ENCODE data around the gene JARID2. TPM values are rescaled to one million over a fixed set of nuclear protein-coding genes. Genes with fewer than 3 reads are reported as not detected.

The JARID2 gene
- total and polyA plus RNA-seq, 2 of the 13 experiments (the other 11 are each of a cell fraction or from before 2014, with no cell fraction given): 7.5 to 10.3 TPM

- TF ChIP-seq ZNF652 (CRISPR knock-in tag; IDR thresholded peaks at IDR 0.05; ENCODE audit: borderline replicate concordance, low read depth): peak; percentile 75
- TF ChIP-seq AGO1 (IDR thresholded peaks at IDR 0.05; ENCODE audit: low read depth, low read length, poor library complexity, severe bottlenecking): peak; percentile 52
- TF ChIP-seq MZF1 (CRISPR knock-in tag; IDR thresholded peaks at IDR 0.05; ENCODE audit: borderline replicate concordance): no peak
- 0 out of 2 replicates have a peak, but pooled peaks have one; percentile 31 for TF ChIP-seq IRX3 (CRISPR knock-in tag; IDR thresholded peaks at IDR 0.05; ENCODE audit: borderline replicate concordance, low read depth)
- TF ChIP-seq ZNF367 (CRISPR knock-in tag; IDR thresholded peaks at IDR 0.05; ENCODE audit: borderline replicate concordance): no peak
- no peak for TF ChIP-seq ELF4 (CRISPR knock-in tag; IDR thresholded peaks at IDR 0.05; ENCODE audit: borderline replicate concordance)
- TF ChIP-seq SETDB1 (CRISPR knock-in tag; IDR thresholded peaks at IDR 0.05; ENCODE audit: borderline replicate concordance): no peak
- peak; percentile 64; the same call in 1 of the 2 replicates for TF ChIP-seq KDM5B (CRISPR knock-in tag; IDR thresholded peaks at IDR 0.05; ENCODE audit: borderline replicate concordance)
- no peak for TF ChIP-seq SALL2 (CRISPR knock-in tag; IDR thresholded peaks at IDR 0.05)
- TF ChIP-seq MYNN (CRISPR knock-in tag; IDR thresholded peaks at IDR 0.05; ENCODE audit: low read depth): no peak
- no peak for TF ChIP-seq ZNF709 (CRISPR knock-in tag; IDR thresholded peaks at IDR 0.05)
- no peak for TF ChIP-seq ZNF276 (CRISPR knock-in tag; IDR thresholded peaks at IDR 0.05; ENCODE audit: low read depth)
- no peak for TF ChIP-seq ZNF329 (CRISPR knock-in tag; IDR thresholded peaks at IDR 0.05; ENCODE audit: low read depth)
- TF ChIP-seq CENPT (CRISPR knock-in tag; IDR thresholded peaks at IDR 0.05; ENCODE audit: low read depth): 0 out of 2 replicates have a peak, but pooled peaks have one; percentile 44
- no peak for TF ChIP-seq CEBPG (CRISPR knock-in tag; IDR thresholded peaks at IDR 0.05)
- 0 out of 2 replicates have a peak, but pooled peaks have one; percentile 48 for TF ChIP-seq ZNF280D (CRISPR knock-in tag; IDR thresholded peaks at IDR 0.05)
- TF ChIP-seq ZSCAN22 (CRISPR knock-in tag; IDR thresholded peaks at IDR 0.05): no peak
- no peak for TF ChIP-seq BRF2 (CRISPR knock-in tag; IDR thresholded peaks at IDR 0.05)
- TF ChIP-seq CREB1 (IDR thresholded peaks at IDR 0.05): no peak
- no peak for TF ChIP-seq CREB1 (CRISPR knock-in tag; IDR thresholded peaks at IDR 0.05)
- TF ChIP-seq CCDC6 (CRISPR knock-in tag; IDR thresholded peaks at IDR 0.05): 0 out of 2 replicates have a peak, but pooled peaks have one; percentile 14
- TF ChIP-seq ZNF841 (CRISPR knock-in tag; IDR thresholded peaks at IDR 0.05; ENCODE audit: borderline replicate concordance): no peak
- peak in 1 of 2 experiments; percentile 64; a peak in 2 of 4 replicates for TF ChIP-seq POLR2A (IDR thresholded peaks at IDR 0.05; ENCODE audit: insufficient read depth in 1 of 2, low read depth in 2 of 2, low read length in 2 of 2)
- no peak for TF ChIP-seq ZNF761 (CRISPR knock-in tag; conservative IDR thresholded peaks at IDR 0.05)
These were observed 1.9 kb downstream of the JARID2 start (continued) for GRCh38 chr6:15247500-15248450.

Measured in HepG2 (cell line).